Erythroblast (primary cell): ENCODE data around the gene KIRREL3.

Experiments used
- GATA1 ChIP-seq: IDR thresholded peaks from 2 replicates; pipeline ENCODE4 v1.6.1; 2011; ENCODE audit warnings: low read depth, mild to moderate bottlenecking, control low read depth, low read length, moderate library complexity
- POLR2A ChIP-seq: IDR thresholded peaks from 2 replicates; pipeline ENCODE4 v1.6.1; 2011; ENCODE audit warnings: mild to moderate bottlenecking, low read length

DNA sequence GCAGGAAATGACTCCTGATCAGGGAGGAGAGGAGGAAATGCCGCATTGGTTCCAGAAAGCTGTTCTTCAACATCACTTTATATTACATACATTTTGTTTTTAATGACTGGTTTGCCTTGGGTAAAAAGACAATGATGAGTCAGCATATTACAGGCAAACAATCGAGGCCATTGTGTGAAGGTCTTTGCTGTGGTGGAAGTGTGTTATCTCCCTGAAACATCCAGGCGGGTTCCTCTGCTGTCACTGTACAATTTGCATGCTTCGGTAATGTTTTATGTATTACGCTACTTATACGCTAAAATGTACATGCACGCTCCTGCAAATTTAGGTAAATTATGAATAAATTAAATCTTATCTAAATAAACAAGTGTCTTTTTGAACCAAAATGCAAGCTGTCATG is 161.1 kb downstream of the KIRREL3 start:
- no peak for TF ChIP-seq POLR2A
- TF ChIP-seq GATA1 = no peak
